Neural cell (in vitro differentiated cells): ENCODE results near the gene RNPEPL1. TPM values are rescaled to one million over a fixed set of nuclear protein-coding genes. Genes with fewer than 3 reads are reported as not detected.

Experiments
- H2AFZ ChIP-seq: fragments of 200-600, 300-800 bp; sonication (generic), shearing (Covaris generic); 2 replicates; pipeline ENCODE4 v1.6.0; 2014; ENCODE audit warnings: low read depth, mild to moderate bottlenecking, antibody characterized with exemption, low read length, moderate library complexity
- H3F3A ChIP-seq: fragments of 200-600 bp; shearing (Covaris generic); 2 replicates; pipeline ENCODE4 v1.6.1; 2016; ENCODE audit warnings: mild to moderate bottlenecking, moderate library complexity, mixed read lengths, antibody characterized with exemption, low read length; ENCODE audit not compliant: insufficient read depth, poor library complexity, severe bottlenecking
- H3K27ac ChIP-seq: fragments of 200-600, 300-800 bp; sonication (generic), shearing (Covaris generic); 2 replicates; pipeline ENCODE4 v1.5.1; 2014; ENCODE audit warnings: mild to moderate bottlenecking, low read length, moderate library complexity
- H3K27me3 ChIP-seq: fragments of 300-800, 200-600 bp; sonication (generic), shearing (Covaris generic); 2 replicates; pipeline ENCODE4 v1.6.0; 2014; ENCODE audit warnings: mild to moderate bottlenecking, low read depth, low read length, moderate library complexity; ENCODE audit not compliant: insufficient read depth
- H3K36me3 ChIP-seq: fragments of 300-800, 200-600 bp; sonication (generic), shearing (Covaris generic); 2 replicates; pipeline ENCODE4 v1.5.1; 2014; ENCODE audit warnings: mild to moderate bottlenecking, antibody characterized with exemption, low read length, moderate library complexity; ENCODE audit not compliant: insufficient read depth
- H3K4me2 ChIP-seq: fragments of 300-800, 200-600 bp; sonication (generic), shearing (Covaris generic); 2 replicates; pipeline ENCODE4 v1.6.0; 2014; ENCODE audit warnings: mild to moderate bottlenecking, low read length
- H3K4me3 ChIP-seq: fragments of 300-800, 200-600 bp; sonication (generic), shearing (Covaris generic); 2 replicates; pipeline ENCODE4 v1.5.1; 2014; ENCODE audit warnings: mild to moderate bottlenecking, low read length, moderate library complexity
- H3K79me2 ChIP-seq: fragments of 200-600 bp; shearing (Covaris generic); replicated peaks from 2 replicates; pipeline ENCODE4 v1.6.0; 2014; ENCODE audit warnings: mild to moderate bottlenecking, low read length, moderate library complexity; ENCODE audit not compliant: insufficient read depth
- H3K9ac ChIP-seq: fragments of 300-800, 200-600 bp; sonication (generic), shearing (Covaris generic); 2 replicates; pipeline ENCODE4 v1.6.1; 2016; ENCODE audit warnings: mild to moderate bottlenecking, low read length, mixed read lengths
- H3K9me2 ChIP-seq: fragments of 200-600 bp; shearing (Covaris generic); 2 replicates; pipeline ENCODE4 v1.6.1; 2016; ENCODE audit warnings: mild to moderate bottlenecking, low read length, mixed read lengths; ENCODE audit not compliant: insufficient read depth
- H3K9me3 ChIP-seq: fragments of 200-600, 300-800 bp; sonication (generic), shearing (Covaris generic); 2 replicates; pipeline ENCODE4 v1.6.1; 2016; ENCODE audit warnings: mild to moderate bottlenecking, mixed run types, low read length, moderate library complexity, mixed read lengths
- H4K20me1 ChIP-seq: fragments of 200-600 bp; shearing (Covaris generic); 2 replicates; pipeline ENCODE4 v1.6.1; 2016; ENCODE audit warnings: mild to moderate bottlenecking, mixed run types; ENCODE audit not compliant: insufficient read depth
- CTCF ChIP-seq: fragments of 450-650 bp; IDR thresholded peaks from 2 replicates; pipeline ENCODE4 v1.5.1; 2014; ENCODE audit warnings: antibody characterized with exemption, mild to moderate bottlenecking, moderate library complexity; ENCODE audit not compliant: poor library complexity, severe bottlenecking
- EP300 ChIP-seq: fragments of 450-650 bp; conservative IDR thresholded peaks from 2 replicates; pipeline ENCODE4 v1.6.1; 2014; ENCODE audit warnings: antibody characterized with exemption, mild to moderate bottlenecking, moderate library complexity; ENCODE audit not compliant: poor library complexity, severe bottlenecking
- EZH2 ChIP-seq: fragments of 200-600, 300-800 bp; shearing (Covaris generic), sonication (generic); IDR thresholded peaks from 2 replicates; pipeline ENCODE4 v1.6.1; 2014; ENCODE audit warnings: antibody characterized with exemption, low read length, borderline replicate concordance, mild to moderate bottlenecking; ENCODE audit not compliant: insufficient read depth, poor library complexity, severe bottlenecking
- MXI1 ChIP-seq: fragments of 450-650 bp; conservative IDR thresholded peaks from 2 replicates; pipeline ENCODE4 v1.6.1; 2014; ENCODE audit warnings: antibody characterized with exemption, mild to moderate bottlenecking; ENCODE audit not compliant: poor library complexity, severe bottlenecking
- POLR2AphosphoS5 ChIP-seq: IDR thresholded peaks from 2 replicates; pipeline ENCODE4 v1.6.1; 2012
- RAD21 ChIP-seq: fragments of 450-650 bp; conservative IDR thresholded peaks from 2 replicates; pipeline ENCODE4 v1.6.1; 2014; ENCODE audit warnings: antibody characterized with exemption, mild to moderate bottlenecking, moderate library complexity
- REST ChIP-seq: IDR thresholded peaks from 2 replicates; pipeline ENCODE4 v1.6.1; 2012; ENCODE audit warnings: borderline replicate concordance
- SMC3 ChIP-seq: fragments of 450-650 bp; conservative IDR thresholded peaks from 2 replicates; pipeline ENCODE4 v1.6.1; 2014; ENCODE audit warnings: antibody characterized with exemption, mild to moderate bottlenecking, moderate library complexity; ENCODE audit not compliant: poor library complexity
- TAF1 ChIP-seq: IDR thresholded peaks from 2 replicates; pipeline ENCODE4 v1.6.1; 2012; ENCODE audit warnings: low read depth
- polyA plus RNA-seq: library from polyadenylated mRNA; depleted of rRNA; stranded (reverse); fragments of >200 nt; gene quantifications from 2 replicates; pipeline ENCODE4 v1.2.3, GENCODE V29; 2014

Gene RNPEPL1
- polyA plus RNA-seq, 1 donor from 2014 or later: 16.1 TPM

GRCh38 chr2:240603846-240604245 lies 35.6 kb downstream of the RNPEPL1 start:
- H3K27me3 ChIP-seq: no peaks in the 10 kb centered on the region
- H3K9ac ChIP-seq: no peak overlapping the region
- H2AFZ ChIP-seq: no peak overlapping the region
- no peaks in the 10 kb centered on the region for H3K9me3 ChIP-seq
- no peak overlapping the region for H3K4me3 ChIP-seq
- no peaks in the 10 kb centered on the region for H3K79me2 ChIP-seq
- no peak overlapping the region for H3K27ac ChIP-seq
- no peaks in the 10 kb centered on the region for H4K20me1 ChIP-seq
- no peaks in the 10 kb centered on the region for H3K9me2 ChIP-seq
- H3F3A ChIP-seq: no peaks in the 10 kb centered on the region
- no peak overlapping the region for H3K4me2 ChIP-seq
- TF ChIP-seq REST (no peak), POLR2AphosphoS5 (no peak), MXI1 (no peak), RAD21 (no peak), CTCF (no peak), EP300 (no peak), TAF1 (no peak), EZH2 (no peak), SMC3 (no peak)
- no peaks in the 10 kb centered on the region for H3K36me3 ChIP-seq

- Histone ChIP-seq H3K36me3 (no peaks in the 10 kb centered on the region), H3K4me3 (no peak overlapping the region), H3K4me2 (no peak overlapping the region), H3K27ac (no peak overlapping the region), H3F3A (no peaks in the 10 kb centered on the region), H3K9me2 (no peaks in the 10 kb centered on the region), H2AFZ (no peak overlapping the region), H3K27me3 (no peaks in the 10 kb centered on the region), H3K9ac (no peak overlapping the region), H3K9me3 (no peaks in the 10 kb centered on the region), H3K79me2 (no peaks in the 10 kb centered on the region), H4K20me1 (no peaks in the 10 kb centered on the region)
- no peak for TF ChIP-seq MXI1
- no peak for TF ChIP-seq POLR2AphosphoS5
- TF ChIP-seq SMC3: no peak
- TF ChIP-seq REST: no peak
- no peak for TF ChIP-seq CTCF
- no peak for TF ChIP-seq TAF1
- no peak for TF ChIP-seq EZH2
- no peak for TF ChIP-seq RAD21
- TF ChIP-seq EP300: no peak
These were observed 36.1 kb downstream of the RNPEPL1 start for GRCh38 chr2:240604291-240604938.
